WI38 (cell line): ENCODE measurements around the gene PRADC1.
A peak's percentile ranks its signal among the peaks of the same experiment; 100 is the strongest.

Experiments
- H3K4me3 ChIP-seq: 2 replicates; pipeline ENCODE4 v1.5.1; 2011; ENCODE audit warnings: low read depth, mild to moderate bottlenecking, control low read depth, low read length
- TF ChIP-seq, protein P1 (sequence below): IDR thresholded peaks from 2 replicates; pipeline ENCODE4 v1.5.1; 2012; ENCODE audit warnings: low read depth, mild to moderate bottlenecking, control low read depth, low read length

The PRADC1 gene

DNA sequence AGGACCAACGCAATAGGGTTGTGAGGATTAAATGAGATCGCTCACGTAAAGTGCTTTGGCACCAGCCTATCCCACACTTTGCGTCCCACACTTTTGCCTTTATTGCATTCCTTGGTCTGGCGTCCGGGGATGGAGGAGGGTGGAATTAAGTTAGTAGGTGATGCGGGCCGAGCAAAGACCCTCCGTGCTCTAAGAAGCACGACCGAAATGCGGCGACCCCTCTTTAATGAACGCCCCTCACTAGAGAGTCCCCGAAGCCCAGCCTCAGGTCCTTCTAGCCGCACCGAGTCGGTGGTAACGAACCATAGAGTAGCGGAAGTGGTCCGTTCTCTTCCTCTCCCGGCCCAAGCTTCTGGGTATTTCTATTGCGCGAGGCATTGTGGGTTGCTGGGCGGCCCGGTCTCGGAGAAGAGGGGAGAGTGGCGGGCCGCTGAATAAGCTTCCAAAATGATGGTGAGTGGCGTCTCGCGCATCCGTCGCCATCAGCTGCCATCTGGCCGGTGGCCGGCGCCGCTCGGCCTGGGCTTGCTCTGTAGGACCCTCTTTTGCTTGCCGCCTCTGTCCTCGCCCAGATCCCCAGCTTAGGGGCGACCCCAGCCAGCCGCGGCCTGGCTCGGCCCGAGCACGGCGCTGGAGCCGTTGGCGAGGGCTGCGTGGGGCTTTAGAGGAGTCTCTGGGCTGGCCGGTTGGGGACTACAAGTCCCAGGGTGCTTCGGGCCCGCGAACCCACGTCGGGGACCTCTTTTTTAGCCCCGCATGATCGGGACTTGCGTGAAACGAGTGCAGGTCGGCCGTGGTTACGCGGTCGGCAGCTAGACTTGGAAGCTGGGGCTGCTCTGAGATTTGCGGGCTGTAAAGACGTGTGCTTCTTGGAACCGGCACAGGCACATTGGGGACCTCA is 1.1 kb upstream of the PRADC1 start, which contains the start of gene CCT7:
Gene CCT7, plus strand, starts transcription at position 377 of the 901 bp plus-strand sequence. Its CDS starts 71 bp downstream, at position 448.
- TF ChIP-seq, protein P1, sequence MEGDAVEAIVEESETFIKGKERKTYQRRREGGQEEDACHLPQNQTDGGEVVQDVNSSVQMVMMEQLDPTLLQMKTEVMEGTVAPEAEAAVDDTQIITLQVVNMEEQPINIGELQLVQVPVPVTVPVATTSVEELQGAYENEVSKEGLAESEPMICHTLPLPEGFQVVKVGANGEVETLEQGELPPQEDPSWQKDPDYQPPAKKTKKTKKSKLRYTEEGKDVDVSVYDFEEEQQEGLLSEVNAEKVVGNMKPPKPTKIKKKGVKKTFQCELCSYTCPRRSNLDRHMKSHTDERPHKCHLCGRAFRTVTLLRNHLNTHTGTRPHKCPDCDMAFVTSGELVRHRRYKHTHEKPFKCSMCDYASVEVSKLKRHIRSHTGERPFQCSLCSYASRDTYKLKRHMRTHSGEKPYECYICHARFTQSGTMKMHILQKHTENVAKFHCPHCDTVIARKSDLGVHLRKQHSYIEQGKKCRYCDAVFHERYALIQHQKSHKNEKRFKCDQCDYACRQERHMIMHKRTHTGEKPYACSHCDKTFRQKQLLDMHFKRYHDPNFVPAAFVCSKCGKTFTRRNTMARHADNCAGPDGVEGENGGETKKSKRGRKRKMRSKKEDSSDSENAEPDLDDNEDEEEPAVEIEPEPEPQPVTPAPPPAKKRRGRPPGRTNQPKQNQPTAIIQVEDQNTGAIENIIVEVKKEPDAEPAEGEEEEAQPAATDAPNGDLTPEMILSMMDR = no peak
- peak within 1 kb of the TSS; percentile 93 for H3K4me3 ChIP-seq

DNA sequence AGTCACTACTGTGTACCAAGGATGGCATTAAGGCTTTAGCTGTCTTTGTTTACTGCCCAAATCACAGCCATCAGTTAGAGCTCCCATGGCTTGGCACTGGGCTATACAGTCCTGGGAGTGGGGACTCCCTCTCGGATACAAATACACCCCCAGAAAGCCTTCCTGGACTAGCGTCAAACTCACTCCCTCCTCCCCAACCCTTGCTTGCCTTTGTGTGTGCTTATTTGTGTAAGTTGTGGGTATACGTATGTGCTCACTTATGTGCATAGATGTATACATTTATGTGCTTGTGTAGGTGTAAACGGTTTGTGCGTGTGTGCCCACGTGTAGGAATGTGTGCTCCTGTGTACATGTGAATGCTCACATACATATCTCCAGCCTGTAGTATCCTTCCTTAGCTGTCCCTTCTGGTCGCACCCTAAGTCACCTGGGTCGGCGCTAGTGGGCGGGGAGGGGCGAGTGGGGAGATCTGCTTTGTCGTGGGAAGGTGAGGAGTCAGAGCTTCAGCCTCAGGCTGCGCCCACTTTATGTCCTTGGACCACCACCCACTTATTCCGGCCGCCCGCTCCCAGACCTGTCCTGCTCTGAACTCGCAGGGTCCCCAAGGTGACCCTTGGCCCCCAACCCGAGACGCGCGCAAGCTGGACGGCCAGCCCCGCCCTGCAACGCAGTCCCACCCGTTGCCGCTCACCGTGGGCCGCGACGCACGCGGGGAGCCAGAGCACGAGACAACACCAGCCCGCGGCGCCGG is 461 bp downstream of the PRADC1 start:
- H3K4me3 ChIP-seq = peak overlapping the region; percentile 93
- TF ChIP-seq, protein P1 = no peak

DNA sequence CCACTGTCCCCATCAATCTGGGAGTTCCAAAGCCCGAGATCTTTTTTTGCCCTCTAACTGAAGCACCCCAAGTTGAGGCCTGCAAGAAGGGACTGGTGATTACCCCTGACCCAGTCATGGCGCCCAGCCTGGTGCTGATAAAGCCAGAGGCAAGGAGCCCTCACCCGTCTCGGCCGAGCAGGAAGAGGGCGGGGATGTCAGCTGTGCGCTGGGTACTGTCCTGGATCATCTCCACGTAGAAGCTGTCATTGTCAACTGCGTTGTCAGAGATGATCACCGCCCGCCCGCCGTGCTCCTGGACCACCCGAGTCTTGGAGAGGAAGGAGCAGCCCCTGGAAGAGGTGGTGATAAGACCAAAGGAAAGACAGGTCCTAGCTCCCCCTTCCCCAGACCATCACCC is 4.4 kb downstream of the PRADC1 start:
- H3K4me3 ChIP-seq = no peak overlapping the region
- TF ChIP-seq, protein P1 = no peak

DNA sequence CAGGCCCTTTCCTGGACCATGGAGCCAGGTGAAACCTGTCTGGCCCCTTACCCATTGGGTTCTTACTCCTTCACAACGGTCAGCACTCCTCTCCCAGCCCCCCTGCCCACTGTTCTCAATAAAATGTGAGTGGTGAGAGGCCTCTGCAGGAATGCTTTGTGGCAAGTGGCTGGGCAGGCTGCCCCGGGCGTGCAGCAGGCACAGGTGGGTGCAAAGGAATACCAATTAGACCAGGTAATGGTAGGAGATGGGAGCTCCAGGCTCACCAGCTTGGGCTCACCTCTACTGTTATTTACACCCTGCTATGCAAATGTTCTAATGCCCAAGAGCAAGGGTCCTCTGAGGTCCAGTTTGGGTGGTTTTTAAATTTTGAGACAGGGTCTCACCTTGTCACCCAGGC is 6.0 kb downstream of the PRADC1 start:
- TF ChIP-seq, protein P1 = no peak
- H3K4me3 ChIP-seq = no peak overlapping the region

DNA sequence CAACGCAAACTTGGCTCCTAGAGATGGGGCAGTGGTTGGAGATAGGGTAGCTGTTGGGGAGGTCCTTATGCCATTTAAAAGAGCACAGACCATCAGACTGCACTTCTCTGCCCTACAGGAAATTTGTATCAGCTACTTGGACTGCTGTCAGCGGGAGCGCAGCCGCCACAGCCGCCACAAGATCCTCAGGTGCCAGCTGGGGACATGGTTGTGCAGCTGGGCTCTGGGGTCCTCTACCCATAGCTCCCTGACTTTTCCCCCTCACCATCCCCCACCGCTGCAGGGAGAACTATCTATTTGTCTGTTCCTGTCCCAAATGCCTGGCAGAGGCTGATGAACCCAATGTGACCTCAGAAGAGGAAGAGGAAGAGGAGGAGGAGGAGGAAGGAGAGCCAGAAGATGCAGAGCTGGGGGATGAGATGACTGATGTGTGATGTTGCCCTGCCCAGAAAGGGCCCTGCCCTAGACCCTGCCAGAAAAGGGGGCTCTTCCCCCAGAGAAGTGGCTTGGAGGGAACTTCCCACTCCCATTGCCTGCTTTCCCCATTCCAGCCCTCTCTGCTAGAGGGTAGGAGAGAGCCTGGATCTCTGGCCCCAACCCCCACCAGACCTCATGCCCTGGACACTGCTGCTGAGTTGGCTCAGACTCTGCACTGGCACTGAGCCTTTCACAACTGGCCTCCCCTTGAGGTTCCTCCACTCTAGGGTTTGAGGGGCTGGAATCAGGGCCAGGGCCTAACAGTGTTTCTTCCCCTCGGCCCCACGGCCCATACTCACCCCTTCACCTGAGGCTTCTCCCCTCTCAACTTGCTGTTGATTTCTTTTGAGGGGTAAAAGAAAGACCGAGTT is 7.3 kb downstream of the PRADC1 start:
- TF ChIP-seq, protein P1 = no peak
- H3K4me3 ChIP-seq = no peak overlapping the region

DNA sequence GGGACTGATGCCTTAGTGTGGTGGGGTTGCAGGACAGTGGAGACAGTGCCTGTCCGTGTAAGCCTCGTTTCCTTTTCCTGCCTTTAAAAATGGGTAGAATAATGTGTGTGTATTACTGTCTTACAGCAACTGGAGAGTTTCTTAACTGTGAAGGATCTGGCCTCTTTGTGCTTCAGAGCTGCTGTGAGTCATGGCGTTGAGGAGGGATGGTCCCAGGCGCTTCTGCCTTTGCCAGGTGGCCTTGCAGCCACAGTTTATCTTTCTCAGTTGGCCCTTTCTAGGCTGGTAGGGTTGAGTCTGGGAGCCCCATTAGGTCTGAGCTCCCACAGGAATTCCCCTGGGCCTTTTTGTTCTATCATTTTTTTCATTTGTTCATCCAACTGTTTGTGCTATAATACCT is 9.2 kb downstream of the PRADC1 start:
- TF ChIP-seq, protein P1 = no peak
- no peak overlapping the region for H3K4me3 ChIP-seq
